H9 (cell line): ENCODE data around the gene NOP53. TPM values are rescaled to one million over a fixed set of nuclear protein-coding genes. Genes with fewer than 3 reads are reported as not detected.

Source experiments
- DNase-seq: peaks from one replicate; pipeline ENCODE4 v3.0.0-alpha.2; 2017
- H2AFZ ChIP-seq: one replicate; pipeline ENCODE4 v1.6.1; 2013; ENCODE audit warnings: mild to moderate bottlenecking, low read length, control low read depth, moderate library complexity
- H2AK5ac ChIP-seq: 2 replicates; pipeline ENCODE4 v1.6.1; 2013; ENCODE audit warnings: low read length, control low read depth, mixed read lengths; ENCODE audit not compliant: insufficient read length
- H2BK120ac ChIP-seq: one replicate; pipeline ENCODE4 v1.6.1; 2013; ENCODE audit warnings: low read depth, mild to moderate bottlenecking, low read length, control low read depth, inconsistent platforms; ENCODE audit not compliant: poor library complexity, severe bottlenecking
- H2BK12ac ChIP-seq: 2 replicates; pipeline ENCODE4 v1.6.1; 2013; ENCODE audit warnings: low read length, control low read depth, mixed read lengths, low read depth; ENCODE audit not compliant: insufficient read length
- H2BK15ac ChIP-seq: 2 replicates; pipeline ENCODE4 v1.6.1; 2013; ENCODE audit warnings: low read depth, low read length, control low read depth
- H2BK20ac ChIP-seq: one replicate; pipeline ENCODE4 v1.6.1; 2013; ENCODE audit warnings: low read depth, mild to moderate bottlenecking, low read length, control low read depth, inconsistent platforms; ENCODE audit not compliant: poor library complexity, severe bottlenecking
- H2BK5ac ChIP-seq: 2 replicates; pipeline ENCODE4 v1.6.1; 2013; ENCODE audit warnings: low read length, control low read depth, mixed read lengths; ENCODE audit not compliant: insufficient read length
- H3K14ac ChIP-seq: 2 replicates; pipeline ENCODE4 v1.6.1; 2013; ENCODE audit warnings: low read length, control low read depth; ENCODE audit not compliant: insufficient read depth
- H3K18ac ChIP-seq: 2 replicates; pipeline ENCODE4 v1.6.1; 2013; ENCODE audit warnings: low read depth, mild to moderate bottlenecking, mixed read lengths, low read length, control low read depth; ENCODE audit not compliant: insufficient read length
- H3K23ac ChIP-seq: 2 replicates; pipeline ENCODE4 v1.6.1; 2013; ENCODE audit warnings: low read length, control low read depth, mixed read lengths, low read depth; ENCODE audit not compliant: insufficient read length
- H3K23me2 ChIP-seq: 2 replicates; pipeline ENCODE4 v1.6.1; 2013; ENCODE audit warnings: low read depth, mild to moderate bottlenecking, mixed read lengths, low read length, control low read depth; ENCODE audit not compliant: insufficient read length, poor library complexity, severe bottlenecking
- H3K27ac ChIP-seq: 2 replicates; pipeline ENCODE4 v1.5.1; 2013; ENCODE audit warnings: low read length, control low read depth, mixed read lengths, low read depth; ENCODE audit not compliant: insufficient read length
- H3K27me3 ChIP-seq: 2 replicates; pipeline ENCODE4 v1.6.1; 2013; ENCODE audit warnings: low read length, control low read depth, inconsistent platforms; ENCODE audit not compliant: insufficient read depth
- H3K4ac ChIP-seq: 2 replicates; pipeline ENCODE4 v1.6.1; 2013; ENCODE audit warnings: low read depth, mild to moderate bottlenecking, control low read depth, inconsistent platforms, low read length, moderate library complexity
- H3K4me1 ChIP-seq: 2 replicates; pipeline ENCODE4 v1.6.1; 2013; ENCODE audit warnings: low read length, control low read depth, inconsistent platforms; ENCODE audit not compliant: insufficient read depth
- H3K4me2 ChIP-seq: 2 replicates; pipeline ENCODE4 v1.6.1; 2013; ENCODE audit warnings: low read length, control low read depth, mixed read lengths; ENCODE audit not compliant: insufficient read length, insufficient read depth
- H3K56ac ChIP-seq: 2 replicates; pipeline ENCODE4 v1.6.1; 2013; ENCODE audit warnings: low read depth, mild to moderate bottlenecking, mixed read lengths, low read length, control low read depth; ENCODE audit not compliant: insufficient read length
- H3K79me1 ChIP-seq: 2 replicates; pipeline ENCODE4 v1.6.1; 2013; ENCODE audit warnings: low read depth, mild to moderate bottlenecking, moderate library complexity, low read length, control low read depth, inconsistent platforms; ENCODE audit not compliant: insufficient read depth, poor library complexity, severe bottlenecking
- H3K79me2 ChIP-seq: 2 replicates; pipeline ENCODE4 v1.6.1; 2013; ENCODE audit warnings: low read length, control low read depth, inconsistent platforms; ENCODE audit not compliant: insufficient read depth
- H3K9ac ChIP-seq: 2 replicates; pipeline ENCODE4 v1.6.1; 2013; ENCODE audit warnings: low read length, control low read depth, mixed read lengths; ENCODE audit not compliant: insufficient read length; ENCODE audit errors: extremely low read depth
- H3K9me3 ChIP-seq: one replicate; pipeline ENCODE4 v1.6.1; 2013; ENCODE audit warnings: low read depth, low read length, inconsistent platforms; ENCODE audit not compliant: control insufficient read depth
- H3T11ph ChIP-seq: one replicate; pipeline ENCODE4 v1.6.1; 2013; ENCODE audit warnings: mild to moderate bottlenecking, low read length, control low read depth, inconsistent platforms
- H4K20me1 ChIP-seq: one replicate; pipeline ENCODE4 v1.6.1; 2013; ENCODE audit not compliant: control insufficient read depth, insufficient read length, insufficient read depth
- H4K5ac ChIP-seq: 2 replicates; pipeline ENCODE4 v1.6.1; 2013; ENCODE audit warnings: low read depth, mild to moderate bottlenecking, mixed read lengths, low read length, control low read depth; ENCODE audit not compliant: insufficient read length
- H4K8ac ChIP-seq: replicated peaks from 2 replicates; pipeline ENCODE4 v1.6.1; 2013; ENCODE audit warnings: low read length, control low read depth, mixed read lengths, low read depth; ENCODE audit not compliant: insufficient read length
- H4K91ac ChIP-seq: 2 replicates; pipeline ENCODE4 v1.6.1; 2013; ENCODE audit warnings: low read depth, mild to moderate bottlenecking, moderate library complexity, mixed read lengths, low read length, control low read depth; ENCODE audit not compliant: insufficient read length
- H3K27ac Mint-ChIP-seq, 3 experiments: 2 replicates in 2 of 3; 3 replicates in 1 of 3; pipeline ENCODE4 v1.8.0; 2020 to 2021; ENCODE audit warnings: mixed read lengths in 3 of 3, mild to moderate bottlenecking in 1 of 3, moderate library complexity in 1 of 3
- H3K27me3 Mint-ChIP-seq: 2 replicates; pipeline ENCODE4 v1.8.0; 2021; ENCODE audit warnings: low read depth, mild to moderate bottlenecking, moderate library complexity, mixed read lengths
- H3K36me3 Mint-ChIP-seq, 3 experiments: 2 replicates in 2 of 3; 3 replicates in 1 of 3; pipeline ENCODE4 v1.8.0; 2020 to 2021; ENCODE audit warnings: low read depth in 3 of 3, mixed read lengths in 3 of 3; ENCODE audit not compliant: insufficient read depth in 1 of 3
- H3K4me1 Mint-ChIP-seq, 2 experiments: 2 replicates each; pipeline ENCODE4 v1.8.0; 2020; ENCODE audit warnings: mixed read lengths in 2 of 2
- H3K4me3 Mint-ChIP-seq, 2 experiments: 2 replicates in 1 of 2; 3 replicates in 1 of 2; pipeline ENCODE4 v1.8.0; 2020 to 2021; ENCODE audit warnings: mild to moderate bottlenecking in 2 of 2, mixed read lengths in 2 of 2, moderate library complexity in 1 of 2
- H3K9me3 Mint-ChIP-seq, 2 experiments: 2 replicates in 1 of 2; 3 replicates in 1 of 2; pipeline ENCODE4 v1.8.0; 2020; ENCODE audit warnings: mild to moderate bottlenecking in 2 of 2, mixed read lengths in 2 of 2, moderate library complexity in 1 of 2
- CTCF ChIP-seq: fragments of 200-600 bp; sonication (generic); conservative IDR thresholded peaks from 3 replicates; pipeline ENCODE4 v1.8.0; 2021; ENCODE audit warnings: antibody characterized with exemption, mild to moderate bottlenecking
- WGBS: extraction: QIAGEN DNeasy Blood & Tissue Kit; methylation state at CpG from one replicate; pipeline ENCODE4 v1.1.7; 2013; ENCODE audit warnings: missing lambda C conversion rate, low lambda C conversion rate, mixed read lengths; ENCODE audit not compliant: insufficient read length; ENCODE audit errors: extremely low coverage; 5-methylcytosine and 5-hydroxymethylcytosine counted together
- total RNA-seq: library from RNA; stranded (reverse); gene quantifications from 2 replicates; pipeline ENCODE4 v1.2.1, GENCODE V29; 2021

The NOP53 gene
- total RNA-seq, 1 experiment from 2014 or later, result 325 TPM

- Histone ChIP-seq H4K20me1 (no peaks in the 10 kb centered on the region), H3K4me1 (no peaks in the 10 kb centered on the region), H3K23me2 (no peaks in the 10 kb centered on the region), H3K27me3 (no peaks in the 10 kb centered on the region), H2BK15ac (no peak overlapping the region), H2AFZ (no peak overlapping the region), H3K79me1 (no peaks in the 10 kb centered on the region), H4K91ac (no peak overlapping the region), H3K23ac (no peak overlapping the region), H4K8ac (no peak overlapping the region), H2BK120ac (no peak overlapping the region), H3K79me2 (no peaks in the 10 kb centered on the region), H3T11ph (no peak overlapping the region), H3K56ac (no peak overlapping the region), H3K27ac (no peak overlapping the region), H3K9ac (no peak overlapping the region), H3K4ac (no peak overlapping the region), H3K18ac (no peak overlapping the region), H3K14ac (no peak overlapping the region), H3K4me2 (no peak overlapping the region), H2BK12ac (no peak overlapping the region), H3K9me3 (no peaks in the 10 kb centered on the region), H2BK5ac (no peak overlapping the region), H2AK5ac (no peak overlapping the region), H4K5ac (no peak overlapping the region), H2BK20ac (no peak overlapping the region)
- peaks cover 2% of the 10 kb centered on the region; the same call in 1 of the 2 replicates for H3K27me3 Mint-ChIP-seq
- DNase-seq, result no peak
- no CpG with 5 or more reads among the region's 14 CpGs for WGBS
- peaks cover 5 to 10% of the 10 kb centered on the region in 2 experiments; a peak in 4 of 5 replicates for H3K9me3 Mint-ChIP-seq
- TF ChIP-seq CTCF, result no peak
- H3K4me3 Mint-ChIP-seq, result no peak overlapping the region
- H3K4me1 Mint-ChIP-seq, result peaks cover 2 to 4% of the 10 kb centered on the region in 2 experiments; a peak in 1 of 4 replicates
- H3K36me3 Mint-ChIP-seq, result peaks cover 5 to 7% (median 5%) of the 10 kb centered on the region in 3 experiments; a peak in 3 of 7 replicates
- H3K27ac Mint-ChIP-seq, result no peak overlapping the region; a peak in 1 of 7 replicates
These were observed 52.9 kb downstream of the NOP53 start for GRCh38 chr19:47797996-47798903.
